ENCODE measurements around the gene ILF2. TPM values are rescaled to one million over a fixed set of nuclear protein-coding genes. Genes with fewer than 3 reads are reported as not detected.

The ILF2 gene
- total and polyA plus RNA-seq, 2 of the 13 experiments (the other 11 are each of a cell fraction or from before 2014, with no cell fraction given), result 292 to 366 TPM

GRCh38 chr1:153633754-153634665 is 36.8 kb downstream of the ILF2 start, which contains the start of gene CHTOP (continued):
- TF ChIP-seq, protein P1, sequence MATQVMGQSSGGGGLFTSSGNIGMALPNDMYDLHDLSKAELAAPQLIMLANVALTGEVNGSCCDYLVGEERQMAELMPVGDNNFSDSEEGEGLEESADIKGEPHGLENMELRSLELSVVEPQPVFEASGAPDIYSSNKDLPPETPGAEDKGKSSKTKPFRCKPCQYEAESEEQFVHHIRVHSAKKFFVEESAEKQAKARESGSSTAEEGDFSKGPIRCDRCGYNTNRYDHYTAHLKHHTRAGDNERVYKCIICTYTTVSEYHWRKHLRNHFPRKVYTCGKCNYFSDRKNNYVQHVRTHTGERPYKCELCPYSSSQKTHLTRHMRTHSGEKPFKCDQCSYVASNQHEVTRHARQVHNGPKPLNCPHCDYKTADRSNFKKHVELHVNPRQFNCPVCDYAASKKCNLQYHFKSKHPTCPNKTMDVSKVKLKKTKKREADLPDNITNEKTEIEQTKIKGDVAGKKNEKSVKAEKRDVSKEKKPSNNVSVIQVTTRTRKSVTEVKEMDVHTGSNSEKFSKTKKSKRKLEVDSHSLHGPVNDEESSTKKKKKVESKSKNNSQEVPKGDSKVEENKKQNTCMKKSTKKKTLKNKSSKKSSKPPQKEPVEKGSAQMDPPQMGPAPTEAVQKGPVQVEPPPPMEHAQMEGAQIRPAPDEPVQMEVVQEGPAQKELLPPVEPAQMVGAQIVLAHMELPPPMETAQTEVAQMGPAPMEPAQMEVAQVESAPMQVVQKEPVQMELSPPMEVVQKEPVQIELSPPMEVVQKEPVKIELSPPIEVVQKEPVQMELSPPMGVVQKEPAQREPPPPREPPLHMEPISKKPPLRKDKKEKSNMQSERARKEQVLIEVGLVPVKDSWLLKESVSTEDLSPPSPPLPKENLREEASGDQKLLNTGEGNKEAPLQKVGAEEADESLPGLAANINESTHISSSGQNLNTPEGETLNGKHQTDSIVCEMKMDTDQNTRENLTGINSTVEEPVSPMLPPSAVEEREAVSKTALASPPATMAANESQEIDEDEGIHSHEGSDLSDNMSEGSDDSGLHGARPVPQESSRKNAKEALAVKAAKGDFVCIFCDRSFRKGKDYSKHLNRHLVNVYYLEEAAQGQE (IDR thresholded peaks at IDR 0.05; ENCODE audit: borderline replicate concordance in 1 of 2, low read depth in 1 of 2, low read length in 2 of 2), result peak in 1 of 2 experiments; percentile 12; a peak in 1 of 4 replicates
- TF ChIP-seq AGO1 (IDR thresholded peaks at IDR 0.05; ENCODE audit: low read depth, low read length, poor library complexity, severe bottlenecking) (peak; percentile 98), KAT8 (CRISPR knock-in tag; IDR thresholded peaks at IDR 0.05) (peak; percentile 99), ZNF792 (CRISPR knock-in tag; IDR thresholded peaks at IDR 0.05) (peak; percentile 51; the same call in 1 of the 2 replicates), UBTF (CRISPR knock-in tag; IDR thresholded peaks at IDR 0.05) (peak; percentile 86), DMAP1 (CRISPR knock-in tag; IDR thresholded peaks at IDR 0.05) (peak; percentile 88), ARID4A (CRISPR knock-in tag; IDR thresholded peaks at IDR 0.05; ENCODE audit: borderline replicate concordance) (peak; percentile 94), ZFY (CRISPR knock-in tag; IDR thresholded peaks at IDR 0.05) (peak; percentile 86), FOXA1 (IDR thresholded peaks at IDR 0.05) (no peak), FOXA1 (CRISPR knock-in tag; IDR thresholded peaks at IDR 0.05) (peak; percentile 69), ZNF780A (CRISPR knock-in tag; IDR thresholded peaks at IDR 0.05) (no peak), ZNF768 (CRISPR knock-in tag; IDR thresholded peaks at IDR 0.05) (no peak; the same call in 1 of the 2 replicates), TCF7 (IDR thresholded peaks at IDR 0.05; ENCODE audit: low read depth) (no peak), MEIS1 (CRISPR knock-in tag; IDR thresholded peaks at IDR 0.05; ENCODE audit: borderline replicate concordance) (peak; percentile 86), ARHGAP35 (CRISPR knock-in tag; IDR thresholded peaks at IDR 0.05; ENCODE audit: borderline replicate concordance) (peak; percentile 71; the same call in 1 of the 2 replicates)
- TF ChIP-seq, protein P2, sequence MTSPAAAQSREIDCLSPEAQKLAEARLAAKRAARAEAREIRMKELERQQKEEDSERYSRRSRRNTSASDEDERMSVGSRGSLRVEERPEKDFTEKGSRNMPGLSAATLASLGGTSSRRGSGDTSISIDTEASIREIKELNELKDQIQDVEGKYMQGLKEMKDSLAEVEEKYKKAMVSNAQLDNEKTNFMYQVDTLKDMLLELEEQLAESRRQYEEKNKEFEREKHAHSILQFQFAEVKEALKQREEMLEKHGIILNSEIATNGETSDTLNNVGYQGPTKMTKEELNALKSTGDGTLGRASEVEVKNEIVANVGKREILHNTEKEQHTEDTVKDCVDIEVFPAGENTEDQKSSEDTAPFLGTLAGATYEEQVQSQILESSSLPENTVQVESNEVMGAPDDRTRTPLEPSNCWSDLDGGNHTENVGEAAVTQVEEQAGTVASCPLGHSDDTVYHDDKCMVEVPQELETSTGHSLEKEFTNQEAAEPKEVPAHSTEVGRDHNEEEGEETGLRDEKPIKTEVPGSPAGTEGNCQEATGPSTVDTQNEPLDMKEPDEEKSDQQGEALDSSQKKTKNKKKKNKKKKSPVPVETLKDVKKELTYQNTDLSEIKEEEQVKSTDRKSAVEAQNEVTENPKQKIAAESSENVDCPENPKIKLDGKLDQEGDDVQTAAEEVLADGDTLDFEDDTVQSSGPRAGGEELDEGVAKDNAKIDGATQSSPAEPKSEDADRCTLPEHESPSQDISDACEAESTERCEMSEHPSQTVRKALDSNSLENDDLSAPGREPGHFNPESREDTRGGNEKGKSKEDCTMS (CRISPR knock-in tag; conservative IDR thresholded peaks at IDR 0.05), result no peak
